Measurements from ENCODE around the gene DAO. TPM values are rescaled to one million over a fixed set of nuclear protein-coding genes. Genes with fewer than 3 reads are reported as not detected.
A peak's percentile ranks its signal among the peaks of the same experiment; 100 is the strongest.
"Not testable (repeated sequence)": the region's sequence is repeated elsewhere in the genome, so short reads cannot be mapped to it uniquely, and the experiment has no call there.

DAO gene
- total RNA-seq, 1 donor from 2014 or later, result not detected

- Mint-ChIP-seq H3K27ac (ENCODE audit: unreplicated experiment) (peak overlapping the region; percentile 86), H3K36me3 (ENCODE audit: low read depth) (peaks cover 15% of the 10 kb centered on the region), H3K27me3 (ENCODE audit: low read depth) (no peaks in the 10 kb centered on the region), H3K4me3 (ENCODE audit: unreplicated experiment) (peak overlapping the region; percentile 73), H3K4me1 (ENCODE audit: low read depth) (peaks cover 44% of the 10 kb centered on the region), H3K9me3 (ENCODE audit: low read depth) (peaks cover 6% of the 10 kb centered on the region)
- no peak for TF ChIP-seq CTCF (IDR thresholded peaks at IDR 0.05)
- no peak for DNase-seq (ENCODE audit: low spot score)
Measured at GRCh38 chr12:108858311-108859074, 21.4 kb upstream of the DAO start.

GRCh38 chr12:108859141-108859922 is 20.6 kb upstream of the DAO start:
- H3K27ac Mint-ChIP-seq (ENCODE audit: unreplicated experiment); H3K4me3 Mint-ChIP-seq (ENCODE audit: unreplicated experiment); H3K9me3 Mint-ChIP-seq (ENCODE audit: low read depth); H3K27me3 Mint-ChIP-seq (ENCODE audit: low read depth); DNase-seq (ENCODE audit: low spot score): not testable (repeated sequence)
- Mint-ChIP-seq H3K36me3 (ENCODE audit: low read depth) (peaks cover 15% of the 10 kb centered on the region), H3K4me1 (ENCODE audit: low read depth) (peaks cover 35% of the 10 kb centered on the region)

GRCh38 chr12:108859923-108860291 is 20.0 kb upstream of the DAO start:
- no peaks in the 10 kb centered on the region for H3K27me3 Mint-ChIP-seq (ENCODE audit: low read depth)
- no peak for DNase-seq (ENCODE audit: low spot score)
- no peak overlapping the region for H3K27ac Mint-ChIP-seq (ENCODE audit: unreplicated experiment)
- peaks cover 6% of the 10 kb centered on the region for H3K9me3 Mint-ChIP-seq (ENCODE audit: low read depth)
- peaks cover 29% of the 10 kb centered on the region for H3K4me1 Mint-ChIP-seq (ENCODE audit: low read depth)
- no peak overlapping the region for H3K4me3 Mint-ChIP-seq (ENCODE audit: unreplicated experiment)
- peaks cover 14% of the 10 kb centered on the region for H3K36me3 Mint-ChIP-seq (ENCODE audit: low read depth)
- TF ChIP-seq CTCF (IDR thresholded peaks at IDR 0.05), result no peak

GRCh38 chr12:108860443-108860842 is 19.4 kb upstream of the DAO start:
- no peak overlapping the region for H3K27ac Mint-ChIP-seq (ENCODE audit: unreplicated experiment)
- peaks cover 11% of the 10 kb centered on the region for H3K36me3 Mint-ChIP-seq (ENCODE audit: low read depth)
- no peak overlapping the region for H3K4me3 Mint-ChIP-seq (ENCODE audit: unreplicated experiment)
- H3K9me3 Mint-ChIP-seq (ENCODE audit: low read depth), result peaks cover 3% of the 10 kb centered on the region
- H3K27me3 Mint-ChIP-seq (ENCODE audit: low read depth), result no peaks in the 10 kb centered on the region
- no peak for DNase-seq (ENCODE audit: low spot score)
- peaks cover 24% of the 10 kb centered on the region for H3K4me1 Mint-ChIP-seq (ENCODE audit: low read depth)
- TF ChIP-seq CTCF (IDR thresholded peaks at IDR 0.05), result no peak

GRCh38 chr12:108861878-108862587 is 17.9 kb upstream of the DAO start:
- Mint-ChIP-seq H3K36me3 (ENCODE audit: low read depth) (peaks cover 2% of the 10 kb centered on the region), H3K9me3 (ENCODE audit: low read depth) (peaks cover 3% of the 10 kb centered on the region), H3K27me3 (ENCODE audit: low read depth) (no peaks in the 10 kb centered on the region), H3K4me3 (ENCODE audit: unreplicated experiment) (no peak overlapping the region), H3K4me1 (ENCODE audit: low read depth) (peaks cover 18% of the 10 kb centered on the region), H3K27ac (ENCODE audit: unreplicated experiment) (no peak overlapping the region)
- no peak for TF ChIP-seq CTCF (IDR thresholded peaks at IDR 0.05)
- no peak for DNase-seq (ENCODE audit: low spot score)

Data from chondrocyte (in vitro differentiated cells).